ENCODE data around the gene SVIL.

DNA sequence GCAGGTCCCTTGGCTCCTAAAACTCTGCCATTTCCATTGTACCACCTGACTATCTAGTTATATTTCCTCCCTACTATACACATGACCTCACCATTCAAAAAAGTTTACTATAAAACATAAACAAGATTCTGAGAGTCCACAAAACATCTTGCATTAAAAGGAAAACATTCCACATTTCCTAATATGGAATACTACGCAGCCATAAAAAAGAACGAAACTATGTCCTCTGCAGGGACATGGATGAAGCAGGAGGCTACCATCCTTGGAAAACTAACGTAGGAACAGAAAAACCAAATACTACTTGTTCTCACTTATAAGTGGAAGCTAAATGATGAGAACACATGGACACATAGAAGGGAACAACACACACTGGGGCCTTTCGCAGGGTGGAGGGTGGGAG is 48.3 kb downstream of the SVIL start:
- TF ChIP-seq, protein P1, sequence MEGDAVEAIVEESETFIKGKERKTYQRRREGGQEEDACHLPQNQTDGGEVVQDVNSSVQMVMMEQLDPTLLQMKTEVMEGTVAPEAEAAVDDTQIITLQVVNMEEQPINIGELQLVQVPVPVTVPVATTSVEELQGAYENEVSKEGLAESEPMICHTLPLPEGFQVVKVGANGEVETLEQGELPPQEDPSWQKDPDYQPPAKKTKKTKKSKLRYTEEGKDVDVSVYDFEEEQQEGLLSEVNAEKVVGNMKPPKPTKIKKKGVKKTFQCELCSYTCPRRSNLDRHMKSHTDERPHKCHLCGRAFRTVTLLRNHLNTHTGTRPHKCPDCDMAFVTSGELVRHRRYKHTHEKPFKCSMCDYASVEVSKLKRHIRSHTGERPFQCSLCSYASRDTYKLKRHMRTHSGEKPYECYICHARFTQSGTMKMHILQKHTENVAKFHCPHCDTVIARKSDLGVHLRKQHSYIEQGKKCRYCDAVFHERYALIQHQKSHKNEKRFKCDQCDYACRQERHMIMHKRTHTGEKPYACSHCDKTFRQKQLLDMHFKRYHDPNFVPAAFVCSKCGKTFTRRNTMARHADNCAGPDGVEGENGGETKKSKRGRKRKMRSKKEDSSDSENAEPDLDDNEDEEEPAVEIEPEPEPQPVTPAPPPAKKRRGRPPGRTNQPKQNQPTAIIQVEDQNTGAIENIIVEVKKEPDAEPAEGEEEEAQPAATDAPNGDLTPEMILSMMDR (IDR thresholded peaks at IDR 0.05; ENCODE audit: poor library complexity, severe bottlenecking), result no peak
- TF ChIP-seq POLR2AphosphoS5 (IDR thresholded peaks at IDR 0.05) (no peak), EZH2 (IDR thresholded peaks at IDR 0.05; ENCODE audit: borderline replicate concordance, insufficient read depth, low read length, poor library complexity, severe bottlenecking) (no peak), TAF1 (IDR thresholded peaks at IDR 0.05; ENCODE audit: low read depth) (no peak), SMC3 (conservative IDR thresholded peaks at IDR 0.05; ENCODE audit: poor library complexity) (no peak), RAD21 (conservative IDR thresholded peaks at IDR 0.05) (no peak)
- TF ChIP-seq, protein P2, sequence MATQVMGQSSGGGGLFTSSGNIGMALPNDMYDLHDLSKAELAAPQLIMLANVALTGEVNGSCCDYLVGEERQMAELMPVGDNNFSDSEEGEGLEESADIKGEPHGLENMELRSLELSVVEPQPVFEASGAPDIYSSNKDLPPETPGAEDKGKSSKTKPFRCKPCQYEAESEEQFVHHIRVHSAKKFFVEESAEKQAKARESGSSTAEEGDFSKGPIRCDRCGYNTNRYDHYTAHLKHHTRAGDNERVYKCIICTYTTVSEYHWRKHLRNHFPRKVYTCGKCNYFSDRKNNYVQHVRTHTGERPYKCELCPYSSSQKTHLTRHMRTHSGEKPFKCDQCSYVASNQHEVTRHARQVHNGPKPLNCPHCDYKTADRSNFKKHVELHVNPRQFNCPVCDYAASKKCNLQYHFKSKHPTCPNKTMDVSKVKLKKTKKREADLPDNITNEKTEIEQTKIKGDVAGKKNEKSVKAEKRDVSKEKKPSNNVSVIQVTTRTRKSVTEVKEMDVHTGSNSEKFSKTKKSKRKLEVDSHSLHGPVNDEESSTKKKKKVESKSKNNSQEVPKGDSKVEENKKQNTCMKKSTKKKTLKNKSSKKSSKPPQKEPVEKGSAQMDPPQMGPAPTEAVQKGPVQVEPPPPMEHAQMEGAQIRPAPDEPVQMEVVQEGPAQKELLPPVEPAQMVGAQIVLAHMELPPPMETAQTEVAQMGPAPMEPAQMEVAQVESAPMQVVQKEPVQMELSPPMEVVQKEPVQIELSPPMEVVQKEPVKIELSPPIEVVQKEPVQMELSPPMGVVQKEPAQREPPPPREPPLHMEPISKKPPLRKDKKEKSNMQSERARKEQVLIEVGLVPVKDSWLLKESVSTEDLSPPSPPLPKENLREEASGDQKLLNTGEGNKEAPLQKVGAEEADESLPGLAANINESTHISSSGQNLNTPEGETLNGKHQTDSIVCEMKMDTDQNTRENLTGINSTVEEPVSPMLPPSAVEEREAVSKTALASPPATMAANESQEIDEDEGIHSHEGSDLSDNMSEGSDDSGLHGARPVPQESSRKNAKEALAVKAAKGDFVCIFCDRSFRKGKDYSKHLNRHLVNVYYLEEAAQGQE (IDR thresholded peaks at IDR 0.05; ENCODE audit: borderline replicate concordance), result no peak
